Neural cell (in vitro differentiated cells): ENCODE results near the gene USP10.
"Not testable (repeated sequence)": the region's sequence is repeated elsewhere in the genome, so short reads cannot be mapped to it uniquely, and the experiment has no call there.

Experiments used
- CTCF ChIP-seq: fragments of 450-650 bp; IDR thresholded peaks from 2 replicates; pipeline ENCODE4 v1.5.1; 2014; ENCODE audit warnings: antibody characterized with exemption, mild to moderate bottlenecking, moderate library complexity; ENCODE audit not compliant: poor library complexity, severe bottlenecking
- EP300 ChIP-seq: fragments of 450-650 bp; conservative IDR thresholded peaks from 2 replicates; pipeline ENCODE4 v1.6.1; 2014; ENCODE audit warnings: antibody characterized with exemption, mild to moderate bottlenecking, moderate library complexity; ENCODE audit not compliant: poor library complexity, severe bottlenecking
- EZH2 ChIP-seq: fragments of 200-600, 300-800 bp; shearing (Covaris generic), sonication (generic); IDR thresholded peaks from 2 replicates; pipeline ENCODE4 v1.6.1; 2014; ENCODE audit warnings: antibody characterized with exemption, low read length, borderline replicate concordance, mild to moderate bottlenecking; ENCODE audit not compliant: insufficient read depth, poor library complexity, severe bottlenecking
- MXI1 ChIP-seq: fragments of 450-650 bp; conservative IDR thresholded peaks from 2 replicates; pipeline ENCODE4 v1.6.1; 2014; ENCODE audit warnings: antibody characterized with exemption, mild to moderate bottlenecking; ENCODE audit not compliant: poor library complexity, severe bottlenecking
- POLR2AphosphoS5 ChIP-seq: IDR thresholded peaks from 2 replicates; pipeline ENCODE4 v1.6.1; 2012
- RAD21 ChIP-seq: fragments of 450-650 bp; conservative IDR thresholded peaks from 2 replicates; pipeline ENCODE4 v1.6.1; 2014; ENCODE audit warnings: antibody characterized with exemption, mild to moderate bottlenecking, moderate library complexity
- REST ChIP-seq: IDR thresholded peaks from 2 replicates; pipeline ENCODE4 v1.6.1; 2012; ENCODE audit warnings: borderline replicate concordance
- SMC3 ChIP-seq: fragments of 450-650 bp; conservative IDR thresholded peaks from 2 replicates; pipeline ENCODE4 v1.6.1; 2014; ENCODE audit warnings: antibody characterized with exemption, mild to moderate bottlenecking, moderate library complexity; ENCODE audit not compliant: poor library complexity

- TF ChIP-seq REST, CTCF, MXI1, EZH2, RAD21, SMC3, POLR2AphosphoS5, EP300: not testable (repeated sequence)
Observed at GRCh38 chr16:84748247-84748646, 48.4 kb downstream of the USP10 start.
